T-helper 17 cell (primary cell): ENCODE results near the gene KPNA2. TPM values are rescaled to one million over a fixed set of nuclear protein-coding genes. Genes with fewer than 3 reads are reported as not detected.
A peak's percentile ranks its signal among the peaks of the same experiment; 100 is the strongest.
"Not testable (repeated sequence)": the region's sequence is repeated elsewhere in the genome, so short reads cannot be mapped to it uniquely, and the experiment has no call there.

Experiments used
- ATAC-seq: fragments of 150-1000 bp; cut with Tn5 transposase; 2 replicates; pipeline ENCODE4 v1.10.0; 2021; ENCODE audit warnings: mild to moderate bottlenecking, moderate library complexity
- DNase-seq, 3 donors: peaks; one replicate each; pipeline versions ENCODE4 v3.0.0 to v3.0.0-alpha.2; 2020 to 2021
- H3K9me3 ChIP-seq: one replicate; pipeline ENCODE4 v1.7.0; 2013; ENCODE audit warnings: low read length, mild to moderate bottlenecking; ENCODE audit not compliant: control insufficient read depth, poor library complexity, severe bottlenecking
- H3K27ac Mint-ChIP-seq: one replicate; pipeline ENCODE4 v1.8.0; 2022; ENCODE audit warnings: mild to moderate bottlenecking, moderate library complexity, mixed read lengths
- H3K27me3 Mint-ChIP-seq: one replicate; pipeline ENCODE4 v1.8.0; 2022; ENCODE audit warnings: mixed read lengths
- H3K36me3 Mint-ChIP-seq: one replicate; pipeline ENCODE4 v1.8.0; 2022; ENCODE audit warnings: low read depth, mixed read lengths
- H3K4me1 Mint-ChIP-seq: one replicate; pipeline ENCODE4 v1.8.0; 2022; ENCODE audit warnings: mild to moderate bottlenecking, mixed read lengths
- H3K4me3 Mint-ChIP-seq: one replicate; pipeline ENCODE4 v1.8.0; 2022; ENCODE audit warnings: mild to moderate bottlenecking, moderate library complexity, mixed read lengths
- total RNA-seq, 4 donors: library from RNA in 2 of 4; stranded (reverse) in 2 of 4; gene quantifications; one replicate each; pipeline ENCODE4 v1.2.3 and lab custom pipeline; 2022 to 2026

KPNA2 gene
- total RNA-seq, result 10 to 100 TPM; 65.2 to 83.6 TPM
- 53.2 to 153 reads per million in 2 donors for total RNA-seq (lab: John Stamatoyannopoulos, UW)

GRCh38 chr17:68035523-68036303 is at the start of gene KPNA2:
Gene KPNA2 (plus strand): TSS chr17:68035735. CDS start chr17:68037133, 1,398 bp downstream.
- Mint-ChIP-seq H3K4me1 (peaks cover 9% of the 10 kb centered on the region), H3K36me3 (peaks cover 2% of the 10 kb centered on the region), H3K4me3 (peak within 1 kb of the TSS; percentile 93), H3K27ac (peak within 1 kb of the TSS; percentile 86), H3K27me3 (no peaks in the 10 kb centered on the region)
- DNase-seq, result peak; percentile 77 to 89 (median 78)
- H3K9me3 ChIP-seq, result no peaks in the 10 kb centered on the region
- ATAC-seq, result peak; percentile 89

- H3K27me3 Mint-ChIP-seq, result peaks cover 10% of the 10 kb centered on the region
- DNase-seq (no peak), ATAC-seq (no peak)
- H3K4me1 Mint-ChIP-seq, result peaks cover 23% of the 10 kb centered on the region
- no peak overlapping the region for H3K27ac Mint-ChIP-seq
- H3K36me3 Mint-ChIP-seq, result peaks cover 1% of the 10 kb centered on the region
- H3K4me3 Mint-ChIP-seq, result no peak overlapping the region
- no peaks in the 10 kb centered on the region for H3K9me3 ChIP-seq
These were observed 44.6 kb upstream of the KPNA2 start for GRCh38 chr17:67990909-67991308.

- Mint-ChIP-seq H3K36me3 (peaks cover 3% of the 10 kb centered on the region), H3K27me3 (peaks cover 14% of the 10 kb centered on the region), H3K4me3 (peak overlapping the region; percentile 94), H3K27ac (peak overlapping the region; percentile 59), H3K4me1 (peaks cover 30% of the 10 kb centered on the region)
- no peaks in the 10 kb centered on the region for H3K9me3 ChIP-seq
- ATAC-seq (peak; percentile 32), DNase-seq (no peak)
These were observed 42.9 kb upstream of the KPNA2 start for GRCh38 chr17:67992548-67993152.

GRCh38 chr17:67993153-67993997 is 42.2 kb upstream of the KPNA2 start:
- H3K9me3 ChIP-seq, result no peaks in the 10 kb centered on the region
- peak overlapping the region; percentile 96 for H3K4me3 Mint-ChIP-seq
- peak; percentile 55 to 57 (median 56) for DNase-seq
- H3K27me3 Mint-ChIP-seq, result peaks cover 14% of the 10 kb centered on the region
- peak overlapping the region; percentile 59 for H3K27ac Mint-ChIP-seq
- peaks cover 3% of the 10 kb centered on the region for H3K36me3 Mint-ChIP-seq
- peaks cover 30% of the 10 kb centered on the region for H3K4me1 Mint-ChIP-seq
- peak; percentile 77 for ATAC-seq

- no peak for DNase-seq
- Mint-ChIP-seq H3K4me3 (peak overlapping the region; percentile 96), H3K27me3 (peaks cover 14% of the 10 kb centered on the region), H3K27ac (no peak overlapping the region), H3K4me1 (peaks cover 30% of the 10 kb centered on the region), H3K36me3 (peaks cover 3% of the 10 kb centered on the region)
- H3K9me3 ChIP-seq, result no peaks in the 10 kb centered on the region
- no peak for ATAC-seq
These were observed 41.6 kb upstream of the KPNA2 start for GRCh38 chr17:67993998-67994361.

GRCh38 chr17:67994817-67995569 is 40.5 kb upstream of the KPNA2 start:
- peak overlapping the region; percentile 96 for H3K4me3 Mint-ChIP-seq
- peak overlapping the region; percentile 69 for H3K27ac Mint-ChIP-seq
- peaks cover 3% of the 10 kb centered on the region for H3K36me3 Mint-ChIP-seq
- DNase-seq, result no peak
- ATAC-seq, result no peak
- H3K9me3 ChIP-seq, result no peaks in the 10 kb centered on the region
- peaks cover 30% of the 10 kb centered on the region for H3K4me1 Mint-ChIP-seq
- peaks cover 14% of the 10 kb centered on the region for H3K27me3 Mint-ChIP-seq

- DNase-seq, result peak in 1 of 3 donors; percentile 26
- Mint-ChIP-seq H3K27me3 (peaks cover 14% of the 10 kb centered on the region), H3K27ac (peak overlapping the region; percentile 69), H3K4me3 (peak overlapping the region; percentile 96), H3K4me1 (peaks cover 30% of the 10 kb centered on the region), H3K36me3 (peaks cover 3% of the 10 kb centered on the region)
- peak; percentile 2 for ATAC-seq
- no peaks in the 10 kb centered on the region for H3K9me3 ChIP-seq
These were observed 39.8 kb upstream of the KPNA2 start for GRCh38 chr17:67995570-67996263.

GRCh38 chr17:67996301-67997171 is 39.0 kb upstream of the KPNA2 start, which contains the start of gene C17orf58:
Gene C17orf58 (minus strand): TSS chr17:67996469. CDS start chr17:67996198, 271 bp downstream.
- peak within 1 kb of the TSS; percentile 69 for H3K27ac Mint-ChIP-seq
- not testable (repeated sequence) for DNase-seq, H3K36me3 Mint-ChIP-seq, H3K9me3 ChIP-seq, ATAC-seq
- peaks cover 29% of the 10 kb centered on the region for H3K4me1 Mint-ChIP-seq
- peak within 1 kb of the TSS; percentile 96 for H3K4me3 Mint-ChIP-seq
- peaks cover 14% of the 10 kb centered on the region for H3K27me3 Mint-ChIP-seq

- Mint-ChIP-seq H3K27me3 (peaks cover 14% of the 10 kb centered on the region), H3K4me1 (peaks cover 22% of the 10 kb centered on the region), H3K27ac (no peak overlapping the region), H3K36me3 (peaks cover 3% of the 10 kb centered on the region), H3K4me3 (no peak overlapping the region)
- no peaks in the 10 kb centered on the region for H3K9me3 ChIP-seq
- DNase-seq, result no peak
- ATAC-seq, result no peak
These were observed 37.1 kb upstream of the KPNA2 start for GRCh38 chr17:67998466-67998865.

GRCh38 chr17:67999291-67999911 is 36.1 kb upstream of the KPNA2 start:
- Mint-ChIP-seq H3K27me3 (peaks cover 14% of the 10 kb centered on the region), H3K36me3 (peaks cover 3% of the 10 kb centered on the region), H3K4me1 (peaks cover 19% of the 10 kb centered on the region), H3K4me3 (no peak overlapping the region), H3K27ac (no peak overlapping the region)
- H3K9me3 ChIP-seq, result no peaks in the 10 kb centered on the region
- DNase-seq (no peak), ATAC-seq (no peak)

GRCh38 chr17:68004201-68004600 is 31.3 kb upstream of the KPNA2 start:
- H3K27me3 Mint-ChIP-seq, result no peaks in the 10 kb centered on the region
- no peaks in the 10 kb centered on the region for H3K36me3 Mint-ChIP-seq
- H3K27ac Mint-ChIP-seq, result no peak overlapping the region
- no peak overlapping the region for H3K4me3 Mint-ChIP-seq
- no peak for DNase-seq
- no peak for ATAC-seq
- H3K4me1 Mint-ChIP-seq, result no peaks in the 10 kb centered on the region
- no peaks in the 10 kb centered on the region for H3K9me3 ChIP-seq
